ENCODE data around the gene IL26.

DNA sequence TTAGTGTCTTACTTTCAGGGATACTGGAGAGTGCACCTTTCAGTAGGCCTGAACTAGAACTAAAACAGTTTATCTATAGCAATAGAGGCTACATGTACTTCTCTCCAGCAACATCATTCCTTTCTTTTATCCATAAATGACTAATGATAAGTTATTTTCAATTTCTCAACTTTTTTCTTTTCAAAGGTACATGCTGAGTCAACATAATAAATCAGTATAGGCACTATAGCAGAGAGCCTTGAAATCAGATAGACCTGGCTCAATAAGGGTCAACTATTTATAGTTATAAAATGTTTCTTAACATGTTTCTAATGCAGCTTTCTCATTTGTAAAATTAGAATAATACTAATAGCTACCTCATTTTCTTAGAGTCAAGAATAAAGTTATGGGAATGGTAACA is 22.2 kb upstream of the IL26 start:
- TF ChIP-seq, protein P1, sequence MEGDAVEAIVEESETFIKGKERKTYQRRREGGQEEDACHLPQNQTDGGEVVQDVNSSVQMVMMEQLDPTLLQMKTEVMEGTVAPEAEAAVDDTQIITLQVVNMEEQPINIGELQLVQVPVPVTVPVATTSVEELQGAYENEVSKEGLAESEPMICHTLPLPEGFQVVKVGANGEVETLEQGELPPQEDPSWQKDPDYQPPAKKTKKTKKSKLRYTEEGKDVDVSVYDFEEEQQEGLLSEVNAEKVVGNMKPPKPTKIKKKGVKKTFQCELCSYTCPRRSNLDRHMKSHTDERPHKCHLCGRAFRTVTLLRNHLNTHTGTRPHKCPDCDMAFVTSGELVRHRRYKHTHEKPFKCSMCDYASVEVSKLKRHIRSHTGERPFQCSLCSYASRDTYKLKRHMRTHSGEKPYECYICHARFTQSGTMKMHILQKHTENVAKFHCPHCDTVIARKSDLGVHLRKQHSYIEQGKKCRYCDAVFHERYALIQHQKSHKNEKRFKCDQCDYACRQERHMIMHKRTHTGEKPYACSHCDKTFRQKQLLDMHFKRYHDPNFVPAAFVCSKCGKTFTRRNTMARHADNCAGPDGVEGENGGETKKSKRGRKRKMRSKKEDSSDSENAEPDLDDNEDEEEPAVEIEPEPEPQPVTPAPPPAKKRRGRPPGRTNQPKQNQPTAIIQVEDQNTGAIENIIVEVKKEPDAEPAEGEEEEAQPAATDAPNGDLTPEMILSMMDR (IDR thresholded peaks at IDR 0.05; ENCODE audit: low read depth, low read length), result no peak
- TF ChIP-seq POLR2A (IDR thresholded peaks at IDR 0.05; ENCODE audit: extremely low read depth, insufficient read length), result no peak
